ENCODE measurements around the gene ARL5B.

DNA sequence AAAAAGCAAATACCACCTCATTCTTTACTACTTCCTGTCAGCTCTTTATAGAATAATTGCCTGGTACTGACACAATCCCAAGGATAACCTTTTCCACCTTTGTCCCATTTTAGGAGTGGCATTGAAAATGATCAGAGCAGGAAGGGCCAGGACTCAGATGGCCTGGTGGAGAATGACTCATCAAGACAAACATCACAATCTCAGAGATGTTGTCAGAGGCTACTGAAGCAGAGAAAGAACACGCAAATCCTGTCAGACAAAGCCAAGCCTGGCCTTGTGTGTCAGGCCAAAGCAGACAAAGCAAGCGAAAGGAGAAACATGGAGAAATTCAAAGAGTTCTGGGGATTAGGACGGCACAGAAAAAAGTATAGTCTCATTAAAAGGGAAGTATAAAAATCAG, 48.7 kb upstream of the ARL5B start:
- TF ChIP-seq, protein P1, sequence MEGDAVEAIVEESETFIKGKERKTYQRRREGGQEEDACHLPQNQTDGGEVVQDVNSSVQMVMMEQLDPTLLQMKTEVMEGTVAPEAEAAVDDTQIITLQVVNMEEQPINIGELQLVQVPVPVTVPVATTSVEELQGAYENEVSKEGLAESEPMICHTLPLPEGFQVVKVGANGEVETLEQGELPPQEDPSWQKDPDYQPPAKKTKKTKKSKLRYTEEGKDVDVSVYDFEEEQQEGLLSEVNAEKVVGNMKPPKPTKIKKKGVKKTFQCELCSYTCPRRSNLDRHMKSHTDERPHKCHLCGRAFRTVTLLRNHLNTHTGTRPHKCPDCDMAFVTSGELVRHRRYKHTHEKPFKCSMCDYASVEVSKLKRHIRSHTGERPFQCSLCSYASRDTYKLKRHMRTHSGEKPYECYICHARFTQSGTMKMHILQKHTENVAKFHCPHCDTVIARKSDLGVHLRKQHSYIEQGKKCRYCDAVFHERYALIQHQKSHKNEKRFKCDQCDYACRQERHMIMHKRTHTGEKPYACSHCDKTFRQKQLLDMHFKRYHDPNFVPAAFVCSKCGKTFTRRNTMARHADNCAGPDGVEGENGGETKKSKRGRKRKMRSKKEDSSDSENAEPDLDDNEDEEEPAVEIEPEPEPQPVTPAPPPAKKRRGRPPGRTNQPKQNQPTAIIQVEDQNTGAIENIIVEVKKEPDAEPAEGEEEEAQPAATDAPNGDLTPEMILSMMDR (IDR thresholded peaks at IDR 0.05): no peak
- TF ChIP-seq POLR2A (IDR thresholded peaks at IDR 0.05): no peak
- no peak for TF ChIP-seq EP300 (IDR thresholded peaks at IDR 0.05)
- no peak for TF ChIP-seq POLR2AphosphoS5 (IDR thresholded peaks at IDR 0.05)

All from upper lobe of left lung (tissue), 4 donors.